Fibroblast of pulmonary artery (primary cell): Measurements from ENCODE around the gene ITGA2B.

Experiments
- DNase-seq: peaks from one replicate; pipeline ENCODE4 v3.0.0-alpha.2; 2010; ENCODE audit warnings: low read depth
- H3K4me3 ChIP-seq: replicated peaks from 2 replicates; pipeline ENCODE4 v1.5.1; 2011; ENCODE audit warnings: low read depth, mild to moderate bottlenecking, control low read depth, low read length, moderate library complexity
- TF ChIP-seq, protein P1 (sequence below): IDR thresholded peaks from 2 replicates; pipeline ENCODE4 v1.5.1; 2011; ENCODE audit warnings: mild to moderate bottlenecking, control low read depth, low read length, inconsistent platforms; ENCODE audit errors: missing control alignments

ITGA2B gene

DNA sequence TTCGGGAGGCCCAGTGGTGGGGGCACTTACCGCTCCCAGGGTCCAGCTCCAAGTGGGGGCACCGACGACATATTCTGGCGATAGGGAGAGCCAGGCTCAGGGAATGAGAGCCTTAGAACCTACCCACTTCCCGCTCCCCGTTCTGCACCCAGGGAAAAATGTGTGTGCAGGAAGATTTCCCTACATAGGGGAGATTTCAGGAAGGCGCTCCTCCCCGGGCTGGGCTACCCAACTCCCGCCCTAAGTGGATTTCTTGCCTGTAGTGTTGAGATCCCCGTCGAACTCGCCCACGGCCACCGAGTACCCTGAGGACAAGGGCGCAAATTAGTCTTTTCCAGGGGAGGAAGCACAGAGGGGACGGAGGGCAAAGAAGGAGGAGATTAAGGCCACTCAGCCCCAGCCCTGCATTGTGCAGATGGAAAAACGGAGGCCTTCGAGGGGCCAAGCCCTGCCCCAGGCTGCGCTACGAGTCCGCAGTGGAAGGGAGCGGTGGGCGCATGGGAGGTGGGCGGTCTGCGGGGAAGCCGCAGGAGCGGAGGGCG, 5.1 kb downstream of the ITGA2B start:
- TF ChIP-seq, protein P1, sequence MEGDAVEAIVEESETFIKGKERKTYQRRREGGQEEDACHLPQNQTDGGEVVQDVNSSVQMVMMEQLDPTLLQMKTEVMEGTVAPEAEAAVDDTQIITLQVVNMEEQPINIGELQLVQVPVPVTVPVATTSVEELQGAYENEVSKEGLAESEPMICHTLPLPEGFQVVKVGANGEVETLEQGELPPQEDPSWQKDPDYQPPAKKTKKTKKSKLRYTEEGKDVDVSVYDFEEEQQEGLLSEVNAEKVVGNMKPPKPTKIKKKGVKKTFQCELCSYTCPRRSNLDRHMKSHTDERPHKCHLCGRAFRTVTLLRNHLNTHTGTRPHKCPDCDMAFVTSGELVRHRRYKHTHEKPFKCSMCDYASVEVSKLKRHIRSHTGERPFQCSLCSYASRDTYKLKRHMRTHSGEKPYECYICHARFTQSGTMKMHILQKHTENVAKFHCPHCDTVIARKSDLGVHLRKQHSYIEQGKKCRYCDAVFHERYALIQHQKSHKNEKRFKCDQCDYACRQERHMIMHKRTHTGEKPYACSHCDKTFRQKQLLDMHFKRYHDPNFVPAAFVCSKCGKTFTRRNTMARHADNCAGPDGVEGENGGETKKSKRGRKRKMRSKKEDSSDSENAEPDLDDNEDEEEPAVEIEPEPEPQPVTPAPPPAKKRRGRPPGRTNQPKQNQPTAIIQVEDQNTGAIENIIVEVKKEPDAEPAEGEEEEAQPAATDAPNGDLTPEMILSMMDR = no peak
- no peak overlapping the region for H3K4me3 ChIP-seq
- DNase-seq = no peak

DNA sequence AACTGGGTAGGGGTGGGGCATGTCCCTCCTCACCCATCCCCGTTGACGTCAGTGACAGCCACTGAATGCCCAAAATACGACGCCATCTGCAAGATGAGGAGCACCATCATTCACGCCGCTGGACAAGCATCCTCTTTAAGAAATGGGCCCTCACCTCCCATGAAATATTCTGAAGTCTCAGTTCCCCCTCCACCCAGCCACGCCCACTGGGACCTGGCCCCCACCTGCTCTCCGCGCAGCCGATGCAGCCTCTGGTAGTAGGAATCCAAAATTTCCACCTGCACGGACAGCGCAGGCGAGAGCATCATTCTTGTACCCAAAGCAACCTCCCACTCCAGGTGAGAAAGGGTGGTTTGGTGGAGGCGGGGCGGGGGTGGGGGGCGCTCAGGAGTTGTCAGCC, 5.6 kb downstream of the ITGA2B start:
- TF ChIP-seq, protein P1 = no peak
- H3K4me3 ChIP-seq = no peak overlapping the region
- no peak for DNase-seq

DNA sequence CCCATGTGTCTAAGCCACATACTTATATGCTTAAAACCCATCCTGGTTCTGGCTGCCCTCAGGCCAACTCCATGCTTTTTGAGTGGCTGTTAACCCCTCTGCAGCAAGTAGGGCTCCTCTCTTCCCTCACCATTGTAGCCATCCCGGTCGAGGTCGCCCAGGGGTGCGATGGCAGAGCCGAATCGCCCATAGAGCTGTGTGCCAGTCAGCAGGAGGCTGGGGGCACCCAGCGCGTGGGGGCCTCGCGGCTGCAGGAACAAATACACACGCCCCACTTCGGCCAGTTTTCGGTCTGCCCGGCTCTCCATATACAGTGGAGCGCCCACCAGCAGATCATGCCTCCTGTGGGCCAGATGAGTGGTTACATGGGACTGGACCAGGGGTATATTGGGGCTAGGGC, 6.1 kb downstream of the ITGA2B start:
- no peak for DNase-seq
- TF ChIP-seq, protein P1 = no peak
- H3K4me3 ChIP-seq = no peak overlapping the region

DNA sequence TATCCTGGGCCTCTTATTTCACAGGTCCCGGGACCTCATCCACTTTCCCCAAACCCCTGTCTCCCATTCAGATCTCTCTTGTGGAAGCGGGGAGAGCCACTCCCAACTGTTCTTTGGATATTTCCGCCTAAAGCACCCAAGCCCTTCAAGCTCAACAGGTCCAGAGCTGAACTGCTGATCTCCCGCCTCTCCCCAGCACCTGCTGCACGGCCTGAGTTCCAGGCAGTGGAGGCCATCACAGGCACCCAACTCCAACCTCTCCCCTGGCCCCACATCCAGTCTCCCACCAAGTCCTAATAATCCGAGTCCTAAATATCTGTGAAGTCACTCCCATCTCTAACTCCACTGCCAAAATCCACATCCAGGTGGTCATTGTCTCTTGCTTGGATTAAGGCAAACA, 6.5 kb downstream of the ITGA2B start:
- DNase-seq = no peak
- no peak overlapping the region for H3K4me3 ChIP-seq

DNA sequence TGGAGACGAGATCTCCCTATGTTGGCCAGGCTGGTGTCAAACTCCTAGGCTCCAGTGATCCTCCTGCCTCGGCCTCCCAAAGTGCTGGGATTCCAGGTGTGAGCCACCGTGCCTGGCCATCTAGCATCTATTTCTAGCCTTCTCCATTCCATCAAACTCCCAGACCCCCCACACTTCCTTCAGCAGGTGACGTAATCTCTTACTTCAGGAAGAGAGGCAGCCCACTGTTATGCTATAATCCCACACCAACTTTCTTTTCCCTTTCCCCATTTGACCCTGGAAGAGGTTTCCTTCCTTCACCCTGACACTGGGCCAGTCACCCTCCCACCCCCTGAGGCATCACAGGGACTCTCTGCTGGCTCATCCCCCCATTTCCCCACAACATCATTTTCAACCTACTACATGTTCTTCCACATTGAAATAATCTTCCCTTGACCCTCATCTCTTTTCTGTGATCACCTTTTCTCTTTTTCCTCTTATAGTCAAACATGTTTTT, 7.6 kb downstream of the ITGA2B start:
- TF ChIP-seq, protein P1 = no peak
- no peak for DNase-seq
- H3K4me3 ChIP-seq = no peak overlapping the region

More for the DNA sequence above, 6.5 kb downstream of the ITGA2B start:
- TF ChIP-seq, protein P1 = no peak

DNA sequence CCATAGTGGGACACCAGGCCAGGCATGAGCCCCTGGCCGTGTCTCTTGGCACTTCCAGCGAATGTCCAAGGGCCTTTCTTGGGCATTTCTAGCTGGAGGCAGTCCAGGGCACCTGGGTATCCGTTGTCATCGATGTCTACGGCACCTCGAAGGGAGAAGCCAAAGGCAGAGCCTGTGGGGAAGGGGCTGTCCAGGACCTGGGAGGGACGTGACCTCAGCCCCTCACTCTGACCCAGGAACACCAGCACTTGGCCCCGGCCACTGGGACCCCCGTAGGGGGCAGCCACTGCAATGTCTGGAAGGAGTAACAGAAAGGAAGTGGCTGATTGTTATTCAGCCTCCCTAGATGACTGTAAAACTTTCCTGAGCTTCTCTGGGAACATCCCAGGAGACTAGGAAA, 8.7 kb downstream of the ITGA2B start:
- TF ChIP-seq, protein P1 = no peak
- no peak overlapping the region for H3K4me3 ChIP-seq
- DNase-seq = no peak

DNA sequence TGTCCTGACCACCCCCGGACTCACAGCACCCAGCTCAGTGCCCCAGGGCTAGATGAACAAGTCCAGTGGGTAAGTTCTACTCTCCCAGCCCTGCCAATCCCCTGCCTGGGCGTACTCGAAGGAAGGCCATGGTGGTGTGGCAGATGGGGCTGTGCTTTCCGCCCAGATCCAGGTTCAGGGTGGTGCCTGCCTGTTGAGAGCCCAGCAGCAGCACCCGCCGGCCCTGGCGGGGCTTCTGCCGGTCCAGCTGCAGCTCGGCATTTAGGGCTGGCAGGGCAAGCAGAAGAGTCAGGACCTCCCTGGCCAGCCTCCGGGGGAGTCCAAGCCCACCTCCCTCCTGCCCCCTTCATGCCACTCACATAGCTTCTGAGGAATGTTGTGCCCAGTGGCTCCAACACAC, 9.6 kb downstream of the ITGA2B start:
- DNase-seq = no peak
- TF ChIP-seq, protein P1 = no peak
- no peak overlapping the region for H3K4me3 ChIP-seq
